NOMO-1 treated with dmso at 0.1 percent for 144 hours (cell line): ENCODE results near the gene FXYD3.
A peak's percentile ranks its signal among the peaks of the same experiment; 100 is the strongest.
"Not testable (repeated sequence)": the region's sequence is repeated elsewhere in the genome, so short reads cannot be mapped to it uniquely, and the experiment has no call there.

Source experiments
- DNase-seq: peaks from one replicate; lab custom pipeline; 2025; ENCODE audit not compliant: unreplicated experiment; lab: John Stamatoyannopoulos, UW

Gene FXYD3

DNA sequence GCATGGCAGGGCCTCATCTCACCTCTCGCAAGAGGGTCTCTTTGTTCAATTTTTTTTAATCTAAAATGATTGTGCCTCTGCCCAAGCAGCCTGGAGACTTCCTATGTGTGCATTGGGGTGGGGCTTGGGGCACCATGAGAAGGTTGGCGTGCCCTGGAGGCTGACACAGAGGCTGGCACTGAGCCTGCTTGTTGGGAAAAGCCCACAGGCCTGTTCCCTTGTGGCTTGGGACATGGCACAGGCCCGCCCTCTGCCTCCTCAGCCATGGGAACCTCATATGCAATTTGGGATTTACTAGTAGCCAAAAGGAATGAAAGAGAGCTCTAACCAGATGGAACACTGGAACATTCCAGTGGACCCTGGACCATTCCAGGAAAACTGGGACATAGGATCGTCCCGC is 8.0 kb downstream of the FXYD3 start:
- no peak for DNase-seq

DNA sequence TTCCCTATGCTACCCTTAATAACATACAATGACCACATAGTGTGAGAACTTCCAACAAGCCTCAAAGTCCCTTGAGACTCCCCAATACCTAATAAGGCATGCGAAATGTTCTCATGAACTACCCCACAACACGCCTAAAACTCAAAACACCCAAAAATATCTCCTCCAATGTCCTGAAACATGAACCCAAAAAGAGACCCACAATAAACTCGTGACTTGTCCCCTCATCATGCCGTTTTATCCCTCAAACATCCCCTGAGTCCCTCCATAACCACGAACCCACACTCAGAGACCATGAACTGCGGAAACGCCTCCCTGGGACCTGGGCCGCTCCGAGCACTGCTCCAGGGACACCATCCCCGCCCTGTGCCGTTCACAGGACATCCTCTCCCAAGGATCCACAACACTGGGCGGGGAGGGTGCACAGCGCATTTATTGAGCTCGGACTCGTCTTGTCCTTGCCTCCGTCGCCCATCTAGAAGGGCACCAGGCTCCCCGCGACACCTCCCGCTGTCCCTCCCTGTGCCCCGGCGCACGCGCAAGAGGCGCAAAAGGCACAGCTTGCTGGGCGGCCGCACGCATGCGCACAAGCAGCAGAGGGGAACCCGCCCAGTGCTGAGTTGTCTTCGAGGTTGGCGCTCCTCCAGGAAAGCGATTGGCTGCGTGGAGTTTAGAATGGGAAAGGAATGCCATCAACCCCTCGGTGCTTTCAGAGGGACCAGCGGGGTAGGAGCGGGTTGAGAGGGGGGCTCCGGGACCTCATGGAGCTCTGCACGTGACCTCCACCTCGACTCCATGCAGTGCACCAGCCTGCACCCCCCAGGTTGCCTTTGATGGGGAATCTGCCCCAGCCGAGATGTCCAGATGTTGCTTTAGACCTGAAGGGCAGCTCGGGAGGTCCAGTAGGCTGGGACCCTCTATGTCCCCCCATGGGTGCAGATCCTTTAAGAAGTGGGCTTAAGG is 8.8 kb downstream of the FXYD3 start:
- peak; percentile 31 for DNase-seq

DNA sequence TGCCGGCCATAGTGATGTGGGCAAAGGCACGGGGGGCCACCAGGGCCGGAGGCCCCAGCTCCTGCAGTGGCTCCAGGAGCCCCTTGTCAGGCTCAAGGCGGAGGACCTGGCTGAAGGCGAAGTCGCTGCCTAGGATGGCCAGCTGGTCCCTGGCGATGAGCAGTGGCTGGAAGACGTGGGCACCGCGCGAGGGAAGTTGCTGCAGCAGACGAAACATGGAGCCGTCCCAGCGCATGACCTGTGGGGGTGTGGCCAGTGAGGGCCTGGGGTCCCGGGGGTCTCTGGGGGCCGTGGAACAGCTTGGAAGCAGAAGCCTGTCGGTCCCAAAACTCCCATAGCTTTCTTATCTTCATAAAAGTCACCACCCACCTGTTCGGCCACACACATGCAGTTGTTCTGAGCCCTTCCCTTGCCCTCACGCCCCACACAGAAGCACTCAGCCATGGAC is 9.7 kb downstream of the FXYD3 start:
- no peak for DNase-seq

DNA sequence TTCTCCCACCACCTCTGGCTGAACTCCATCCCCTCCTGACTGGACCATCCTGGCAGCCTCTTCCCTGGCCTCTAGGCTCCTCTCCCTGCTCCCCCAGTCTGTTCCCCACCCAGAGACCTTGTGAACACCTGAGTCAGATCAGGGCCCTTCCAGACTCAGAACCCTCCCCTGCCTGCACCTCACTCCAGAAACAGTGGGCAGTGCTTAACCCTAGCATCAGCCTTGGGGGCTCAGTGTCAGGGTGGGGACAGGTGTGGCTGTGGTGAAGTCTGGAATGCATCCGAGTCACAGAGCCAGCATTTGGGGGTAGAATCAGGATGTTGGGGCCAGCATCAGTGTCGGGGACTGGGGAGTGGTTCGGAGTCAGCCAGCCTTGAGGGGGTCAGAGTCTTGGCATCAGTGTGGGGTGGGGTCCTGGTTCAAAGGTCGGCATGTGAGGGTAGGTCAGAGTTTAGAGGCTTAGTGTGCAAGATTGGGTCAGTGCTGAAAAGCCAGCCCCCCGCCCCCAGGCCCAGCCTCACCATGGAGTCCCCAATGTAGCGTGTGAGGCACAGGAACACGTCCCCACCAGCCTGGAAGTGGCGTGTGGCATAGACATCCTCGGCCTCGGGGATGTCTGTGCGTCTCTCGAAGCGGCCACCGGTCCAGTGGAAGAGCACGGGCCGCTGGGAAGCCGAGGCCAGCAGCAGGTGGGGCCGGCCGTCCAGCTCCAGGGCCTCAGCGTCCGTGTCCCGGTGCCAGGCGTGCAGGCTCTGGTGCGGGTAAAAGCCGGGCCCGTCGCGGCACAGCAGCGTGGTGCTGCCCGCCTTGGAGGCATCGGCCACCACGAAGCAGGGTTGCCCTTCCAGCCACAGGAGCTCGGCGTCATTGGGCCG is 10.4 kb downstream of the FXYD3 start:
- no peak for DNase-seq

DNA sequence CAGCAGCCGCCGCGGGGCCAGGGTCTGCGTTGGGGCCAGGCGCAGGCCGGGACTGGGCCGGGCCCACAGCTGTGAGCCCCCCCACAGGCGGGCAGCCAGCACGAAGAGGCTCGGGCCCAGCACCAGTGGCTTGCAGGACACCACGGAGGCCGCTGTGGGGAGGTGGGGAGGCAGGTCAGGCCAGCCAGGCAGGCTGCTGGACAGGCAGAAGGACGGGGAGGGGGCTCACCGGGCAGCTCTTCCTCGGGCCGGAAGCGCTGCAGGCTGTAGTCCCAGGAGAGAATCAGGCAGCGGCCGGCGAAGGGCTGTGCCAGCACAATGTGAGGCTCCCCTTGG is 11.0 kb downstream of the FXYD3 start:
- DNase-seq = no peak

DNA sequence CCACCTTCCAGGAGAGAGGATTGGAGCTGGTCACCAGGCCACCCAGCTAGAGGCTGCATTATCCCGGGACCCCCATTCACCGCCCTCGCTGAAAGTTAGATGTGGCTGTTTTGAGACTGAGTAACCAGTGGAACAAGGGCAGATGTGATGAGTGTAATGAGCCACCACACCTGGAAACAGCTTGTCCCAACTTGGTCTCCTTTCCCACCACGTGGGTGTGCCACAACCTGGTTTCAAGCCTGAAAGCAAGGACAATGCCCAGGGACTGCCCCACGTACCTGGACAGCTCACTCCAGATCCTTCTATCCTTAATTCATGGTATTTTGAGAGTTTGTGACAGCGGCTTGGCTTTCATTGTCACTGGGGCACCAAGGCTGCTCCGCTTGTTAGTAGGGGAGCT is 12.2 kb downstream of the FXYD3 start:
- no peak for DNase-seq

DNA sequence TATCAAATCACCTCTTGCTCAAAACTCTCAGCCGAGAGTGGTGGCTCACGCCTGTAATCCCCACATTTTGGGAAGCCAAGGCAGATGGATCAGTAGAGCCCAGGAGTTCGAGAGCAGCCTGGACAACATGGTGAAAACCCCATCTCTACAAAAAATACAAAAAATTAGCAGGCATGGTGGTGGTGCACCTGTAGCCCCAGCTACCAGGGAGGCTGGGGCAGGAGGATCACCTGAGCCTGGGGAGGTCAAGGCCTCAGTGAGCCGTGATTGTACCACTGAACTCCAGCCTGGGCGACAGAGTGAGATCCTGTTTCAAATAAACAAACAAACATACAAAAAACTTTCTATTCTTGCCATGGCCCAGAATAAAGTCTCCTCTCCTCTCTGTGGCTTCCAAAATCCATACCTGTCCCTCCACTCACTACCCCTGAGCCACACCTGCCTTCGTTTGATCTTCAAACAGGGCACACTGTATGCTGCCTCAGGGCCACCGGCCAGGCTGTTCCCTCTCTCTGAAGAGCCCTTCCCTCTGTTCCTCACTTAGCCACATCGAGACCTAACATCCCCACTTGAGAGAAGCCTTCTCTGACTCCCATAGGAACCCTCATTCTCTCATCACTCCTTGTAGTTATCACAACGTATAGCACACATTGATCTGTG is 12.9 kb downstream of the FXYD3 start:
- no peak for DNase-seq

DNA sequence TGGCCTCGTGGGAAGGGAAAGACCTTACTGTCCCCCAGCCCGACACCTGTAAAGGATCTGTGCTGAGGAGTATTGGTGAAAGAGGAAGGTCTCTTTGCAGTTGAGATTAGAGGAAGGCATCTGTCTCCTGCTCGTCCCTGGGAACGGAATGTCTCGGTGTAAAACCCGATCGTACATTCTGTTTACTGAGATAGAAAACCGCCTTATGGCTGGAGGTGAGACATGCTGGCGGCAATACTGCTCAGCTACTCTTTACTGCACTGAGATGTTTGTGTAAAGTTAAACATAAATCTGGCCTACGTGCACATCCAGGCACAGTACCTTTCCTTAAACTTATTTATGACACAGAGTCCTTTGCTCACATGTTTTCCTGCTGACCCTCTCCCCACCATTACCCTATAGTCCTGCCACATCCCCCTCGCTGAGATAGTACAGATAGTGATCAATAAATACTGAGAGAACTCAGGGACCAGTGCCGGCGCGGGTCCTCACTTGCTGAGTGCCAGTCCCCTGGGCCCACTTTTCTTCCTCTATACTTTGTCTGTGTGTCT is 14.2 kb downstream of the FXYD3 start:
- not testable (repeated sequence) for DNase-seq

DNA sequence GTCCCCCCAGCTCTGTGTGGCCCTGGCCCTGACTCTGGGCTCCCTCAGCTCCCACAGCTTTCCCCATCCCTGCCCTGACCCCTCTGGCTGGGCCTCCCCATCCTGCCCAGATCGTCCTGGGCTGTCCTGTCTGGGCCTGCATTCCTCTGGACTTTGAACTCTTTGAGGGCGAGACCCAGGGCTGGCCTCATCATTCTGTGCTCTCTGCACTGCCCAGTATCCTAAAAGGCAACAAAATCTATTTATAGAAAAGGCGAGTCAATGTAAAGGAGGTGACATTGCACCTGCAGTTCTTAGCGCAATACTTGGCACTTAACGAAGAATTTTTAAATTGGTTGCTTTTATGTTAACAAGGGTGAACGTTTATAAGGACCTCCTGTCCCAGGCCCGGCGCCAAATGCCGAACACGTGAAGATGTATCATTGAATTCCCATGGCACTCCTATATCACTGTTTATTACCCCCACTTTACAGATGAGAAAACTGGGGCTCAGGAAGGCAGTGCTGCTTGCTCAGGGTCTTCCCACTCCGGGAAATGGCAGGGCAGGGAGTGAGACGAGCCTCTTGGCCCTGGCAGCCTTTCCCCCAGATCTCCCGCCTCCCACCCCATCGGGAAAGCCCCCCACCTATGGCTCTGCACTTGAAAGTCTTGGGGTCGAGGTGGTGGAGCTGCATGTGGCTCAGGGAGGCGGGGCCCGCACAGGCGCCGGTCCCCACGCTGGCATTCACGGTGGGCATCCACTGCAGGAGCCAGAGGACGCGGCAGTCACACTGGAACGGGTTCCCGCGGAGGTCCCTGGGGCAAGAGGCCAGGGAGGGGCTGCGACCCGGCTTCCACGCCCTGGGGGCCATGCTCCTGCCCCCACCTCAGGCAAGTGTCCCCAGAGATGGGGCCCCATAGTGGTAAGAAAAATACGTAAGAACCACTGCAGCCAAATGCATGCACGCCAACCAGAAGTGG is 15.4 kb downstream of the FXYD3 start:
- DNase-seq = no peak

DNA sequence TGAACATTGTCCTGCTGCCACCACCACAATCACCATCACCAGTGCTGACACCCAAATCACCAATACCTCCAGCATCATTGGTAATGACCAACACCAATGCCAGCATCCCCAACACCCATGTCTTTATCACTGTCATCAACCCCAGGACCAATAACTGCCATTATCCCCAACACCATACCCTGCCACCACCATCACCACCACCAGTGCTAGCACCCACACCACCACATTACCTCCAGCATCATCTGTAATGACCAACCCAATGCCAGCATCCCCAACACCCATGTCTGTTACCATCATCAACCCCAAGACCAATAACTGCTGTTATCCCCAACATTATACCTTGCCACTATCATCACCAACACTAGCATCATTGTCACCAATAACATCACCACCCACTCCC is 16.6 kb downstream of the FXYD3 start:
- no peak for DNase-seq

DNA sequence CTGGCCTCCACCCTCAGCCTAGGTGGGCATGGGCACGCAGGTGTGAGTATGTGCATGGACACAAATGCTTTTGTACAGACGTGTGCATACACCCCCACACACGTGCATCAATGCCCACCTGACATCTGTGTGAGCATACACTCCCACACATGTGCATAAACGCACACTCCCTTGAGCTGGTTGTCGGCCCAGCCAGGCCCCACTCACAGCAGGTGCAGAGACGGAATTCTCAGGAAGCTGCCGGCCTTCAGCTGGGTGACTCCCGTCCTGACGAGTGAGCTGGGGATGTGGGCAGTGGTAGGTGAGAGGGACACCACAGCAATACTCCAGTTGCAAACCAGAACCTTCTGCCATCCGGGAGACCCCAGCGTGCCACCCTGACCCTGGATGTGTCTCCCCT is 18.2 kb downstream of the FXYD3 start:
- DNase-seq = no peak

DNA sequence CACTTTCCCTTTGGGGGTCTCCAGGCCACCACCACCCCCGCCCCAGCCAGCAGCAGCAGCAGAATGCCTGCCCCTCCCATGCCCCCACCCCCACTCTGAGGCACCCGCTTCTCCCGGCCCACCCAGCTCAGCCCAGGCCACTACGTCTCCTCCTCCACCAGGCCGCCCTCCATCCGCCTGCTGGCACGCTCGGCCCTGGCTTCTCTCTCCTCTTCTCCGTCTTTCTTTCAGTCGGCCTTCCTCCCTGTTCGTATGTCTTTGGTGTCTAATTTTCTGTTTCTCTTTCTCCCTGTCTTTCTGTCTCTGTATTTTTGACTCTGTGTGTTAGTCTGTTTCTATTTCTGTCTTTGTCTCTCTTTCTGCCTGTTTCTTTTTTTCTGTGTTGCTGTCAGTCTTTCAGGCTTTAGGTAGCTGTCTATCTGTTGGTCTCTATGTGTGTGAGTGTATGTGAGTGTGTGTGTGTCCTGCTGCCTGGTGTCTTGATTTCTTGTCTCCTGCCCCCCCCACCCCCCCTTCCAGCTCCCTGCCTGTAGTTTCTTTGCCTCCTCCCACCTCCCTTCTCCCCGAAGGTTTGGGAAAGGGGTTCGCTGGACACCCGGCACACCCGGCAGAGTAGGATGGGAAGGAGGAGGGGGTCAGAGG is 19.1 kb downstream of the FXYD3 start, which contains the start of gene LGI4:
LGI4 (minus strand) TSS at position 459 of the 642 bp plus-strand sequence; CDS start at position 80, 379 bp downstream.
- DNase-seq = no peak

DNA sequence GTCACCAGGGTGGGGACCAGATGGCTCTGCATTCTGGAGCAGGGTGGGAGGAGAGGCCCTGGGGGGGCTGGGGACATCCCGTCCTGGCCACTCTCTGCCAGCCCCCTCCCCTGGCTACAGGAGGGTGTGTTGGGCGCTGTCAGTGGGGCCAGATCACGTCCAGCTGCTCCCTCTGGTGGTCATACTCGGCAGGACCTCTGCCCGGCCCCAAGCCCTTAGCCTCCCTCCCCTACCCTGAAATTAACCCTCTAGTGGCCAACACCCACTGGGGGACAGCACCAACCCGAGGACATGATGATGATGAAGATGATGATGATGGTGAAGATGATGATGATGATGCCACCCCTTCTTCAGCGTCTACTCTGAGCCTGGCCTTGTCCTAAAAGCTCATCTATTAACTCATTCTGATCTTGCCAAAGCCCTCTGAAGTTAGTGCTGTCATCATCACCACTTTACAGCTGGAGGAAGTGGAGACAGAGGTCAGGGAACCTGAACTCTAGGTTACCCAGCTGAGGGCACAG is 19.8 kb downstream of the FXYD3 start:
- peak; percentile 26 for DNase-seq

DNA sequence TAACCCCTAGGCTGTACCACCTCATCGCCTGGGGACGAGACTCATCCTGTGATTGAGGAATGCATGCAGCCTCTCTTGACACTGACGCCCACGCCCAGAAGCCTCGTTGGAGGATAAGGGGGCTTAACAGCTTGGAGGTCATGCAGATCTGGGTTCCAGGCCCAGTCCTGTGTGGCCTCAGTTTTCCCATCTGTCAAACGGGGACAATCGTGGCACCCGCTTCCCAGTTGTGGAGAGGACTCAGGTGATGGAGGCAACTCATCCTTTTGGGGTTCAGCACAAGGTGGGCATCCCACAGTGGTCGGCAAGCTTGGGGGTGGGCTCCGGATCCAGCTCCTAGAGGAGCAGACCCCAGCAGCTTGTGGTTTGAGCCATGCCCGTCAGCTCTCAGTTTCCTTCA is 20.6 kb downstream of the FXYD3 start:
- DNase-seq = no peak

DNA sequence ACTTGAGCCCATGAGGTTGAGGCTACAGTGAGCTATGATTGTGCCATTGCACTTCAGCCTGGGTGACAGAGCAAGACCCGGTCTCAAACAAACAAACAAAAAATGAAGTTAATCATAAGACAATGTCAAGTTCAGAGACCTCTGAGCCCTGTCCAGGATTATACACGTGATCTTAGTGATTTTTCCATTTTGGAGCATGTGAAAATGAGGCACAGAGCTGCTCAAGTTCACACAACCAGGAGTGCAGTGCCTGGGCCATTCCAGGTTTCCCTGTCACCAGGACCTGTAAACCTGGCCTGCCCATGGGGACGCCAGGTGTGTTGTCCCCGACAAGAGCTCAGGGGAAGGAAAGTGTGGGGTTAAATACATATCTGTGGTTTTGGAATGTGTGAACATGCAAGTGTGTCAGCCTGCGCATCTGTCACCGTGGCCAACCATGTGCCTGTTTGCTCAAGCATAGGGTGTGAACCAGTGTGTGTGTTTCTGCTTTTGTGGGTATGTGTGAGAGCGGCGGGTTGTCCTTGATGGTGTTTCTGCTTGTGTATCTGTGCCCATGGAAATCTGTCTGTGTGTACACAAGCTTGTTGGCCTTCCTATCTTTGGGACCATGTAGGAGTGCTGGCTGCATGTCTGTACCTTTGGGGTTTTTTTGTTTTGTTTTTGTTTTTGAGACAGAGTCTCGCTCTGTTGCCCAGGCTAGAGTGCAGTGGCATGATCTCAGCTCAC is 21.5 kb downstream of the FXYD3 start:
- no peak for DNase-seq

DNA sequence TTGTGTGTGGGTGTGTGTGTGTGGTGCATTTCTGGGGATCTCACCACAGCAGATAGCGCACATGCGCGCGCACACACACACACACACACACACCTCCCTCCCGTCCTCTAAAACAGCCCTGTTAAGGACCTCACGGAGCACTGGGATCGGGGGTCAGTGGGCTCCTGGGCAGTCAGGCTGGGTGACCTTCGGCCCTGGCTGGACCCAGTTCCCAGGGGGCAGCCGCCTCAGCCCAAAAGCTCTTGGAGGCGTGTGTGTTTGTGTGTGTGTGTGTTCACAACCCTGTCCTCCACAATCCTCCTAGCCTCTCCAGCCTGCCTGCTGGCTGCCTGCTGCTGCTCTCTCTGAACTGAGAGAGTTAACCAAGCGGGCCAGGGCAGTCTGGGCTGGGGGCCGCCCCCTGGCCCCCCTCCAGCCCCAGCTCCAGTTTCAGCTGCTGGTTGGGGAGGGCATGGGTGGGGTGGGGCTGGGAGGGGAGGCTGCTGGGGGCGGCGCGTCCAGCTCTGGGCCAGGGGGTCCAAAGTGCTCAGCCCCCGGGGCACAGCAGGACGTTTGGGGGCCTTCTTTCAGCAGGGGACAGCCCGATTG is 22.8 kb downstream of the FXYD3 start, which contains the start of gene FXYD1:
FXYD1 (plus strand) TSS at position 520 of the 588 bp plus-strand sequence. CDS start 1,256 bp downstream, outside the sequence.
- DNase-seq = no peak

DNA sequence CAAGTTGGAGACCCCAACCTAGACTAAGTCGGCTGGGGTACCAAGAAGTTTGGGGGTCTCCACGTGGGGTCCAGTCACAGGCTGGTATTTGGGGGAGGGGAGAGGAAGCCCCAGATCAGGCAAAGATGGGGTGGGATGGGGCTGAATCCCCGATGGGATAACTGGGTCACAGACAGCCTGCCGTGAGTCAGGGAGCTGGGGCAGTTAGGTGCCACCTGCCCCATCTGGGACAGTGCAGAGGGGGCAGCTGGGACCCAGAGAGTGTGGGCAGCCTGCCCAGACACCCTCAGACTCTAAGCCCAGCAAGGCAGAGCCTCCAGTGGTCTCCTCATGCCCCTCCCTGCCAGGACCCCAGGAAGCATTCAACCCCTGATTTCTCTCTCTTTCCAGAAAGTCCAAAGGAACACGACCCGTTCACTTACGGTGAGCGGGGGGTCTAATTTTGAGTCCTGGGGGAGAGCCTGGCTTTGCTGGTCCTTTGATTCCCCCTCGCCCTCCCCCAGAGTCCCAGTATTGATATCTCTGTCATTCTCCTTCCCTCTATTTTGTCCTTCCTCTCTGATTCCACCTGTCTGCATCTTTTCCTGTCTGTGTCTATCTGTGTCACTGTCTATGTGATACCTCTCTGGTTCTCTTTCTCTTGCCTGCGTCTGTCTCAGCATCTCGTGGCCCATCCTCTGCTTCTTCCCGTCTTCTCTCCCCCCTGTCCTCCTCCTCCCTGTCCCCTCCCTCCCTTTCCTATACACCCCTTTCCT is 24.8 kb downstream of the FXYD3 start:
- no peak for DNase-seq
